MCF 10A (cell line): ENCODE results near the gene BCL2. TPM values are rescaled to one million over a fixed set of nuclear protein-coding genes. Genes with fewer than 3 reads are reported as not detected.

Source experiments
- BruUV-seq: library from RNA; stranded (reverse); fragments of 400-500 nt; replicated peaks from 2 replicates; lab custom pipeline; 2021; lab: Mats Ljungman, UMichigan
- CTCF ChIA-PET: fragments of 300-600 bp; sonication (Branson Sonifier 250); formaldehyde crosslinking; extraction: SDS; loops from one replicate; lab custom pipeline; 2021; ENCODE audit warnings: antibody characterized with exemption, inconsistent platforms; lab: Yijun Ruan, JAX
- POLR2A ChIA-PET: fragments of 300-600, 350-650 bp; sonication (Branson Sonifier 250); formaldehyde crosslinking; extraction: SDS; loops from one replicate; lab custom pipeline; 2020; ENCODE audit warnings: antibody characterized with exemption, inconsistent platforms; lab: Yijun Ruan, JAX
- DNase-seq: peaks from one replicate; pipeline ENCODE4 v3.0.0-alpha.2; 2018; ENCODE audit not compliant: unreplicated experiment
- H3K27ac Mint-ChIP-seq: one replicate; pipeline ENCODE4 v1.8.0; 2022; ENCODE audit warnings: mild to moderate bottlenecking, low read depth, mixed read lengths; ENCODE audit not compliant: unreplicated experiment
- H3K27me3 Mint-ChIP-seq: one replicate; pipeline ENCODE4 v1.8.0; 2022; ENCODE audit warnings: mixed read lengths; ENCODE audit not compliant: insufficient read depth, unreplicated experiment
- H3K36me3 Mint-ChIP-seq: one replicate; pipeline ENCODE4 v1.8.0; 2022; ENCODE audit warnings: mild to moderate bottlenecking, moderate library complexity, mixed read lengths; ENCODE audit not compliant: insufficient read depth, unreplicated experiment
- H3K4me1 Mint-ChIP-seq: one replicate; pipeline ENCODE4 v1.8.0; 2022; ENCODE audit warnings: mixed read lengths; ENCODE audit not compliant: insufficient read depth, unreplicated experiment
- H3K4me3 Mint-ChIP-seq: one replicate; pipeline ENCODE4 v1.8.0; 2022; ENCODE audit warnings: mild to moderate bottlenecking, moderate library complexity, mixed read lengths; ENCODE audit not compliant: unreplicated experiment
- H3K9me3 Mint-ChIP-seq: one replicate; pipeline ENCODE4 v1.8.0; 2022; ENCODE audit warnings: mixed read lengths; ENCODE audit not compliant: unreplicated experiment
- intact Hi-C: fragments of 100-400 bp; cut with micrococcal nuclease; formaldehyde crosslinking; loops from 2 replicates; pipeline ENCODE4 v1.14.1; 2022
- total RNA-seq: library from RNA; stranded (reverse); gene quantifications from 2 replicates; pipeline ENCODE4 v1.2.3, GENCODE V29; 2022
- TF ChIP-seq, protein P1 (sequence below): fragments of 200-600 bp; IDR thresholded peaks from one replicate; pipeline ENCODE4 v1.8.0; 2022; ENCODE audit warnings: antibody characterized with exemption, mild to moderate bottlenecking; ENCODE audit not compliant: unreplicated experiment

The BCL2 gene
- total RNA-seq, 1 experiment from 2014 or later: 3.0 TPM

DNA sequence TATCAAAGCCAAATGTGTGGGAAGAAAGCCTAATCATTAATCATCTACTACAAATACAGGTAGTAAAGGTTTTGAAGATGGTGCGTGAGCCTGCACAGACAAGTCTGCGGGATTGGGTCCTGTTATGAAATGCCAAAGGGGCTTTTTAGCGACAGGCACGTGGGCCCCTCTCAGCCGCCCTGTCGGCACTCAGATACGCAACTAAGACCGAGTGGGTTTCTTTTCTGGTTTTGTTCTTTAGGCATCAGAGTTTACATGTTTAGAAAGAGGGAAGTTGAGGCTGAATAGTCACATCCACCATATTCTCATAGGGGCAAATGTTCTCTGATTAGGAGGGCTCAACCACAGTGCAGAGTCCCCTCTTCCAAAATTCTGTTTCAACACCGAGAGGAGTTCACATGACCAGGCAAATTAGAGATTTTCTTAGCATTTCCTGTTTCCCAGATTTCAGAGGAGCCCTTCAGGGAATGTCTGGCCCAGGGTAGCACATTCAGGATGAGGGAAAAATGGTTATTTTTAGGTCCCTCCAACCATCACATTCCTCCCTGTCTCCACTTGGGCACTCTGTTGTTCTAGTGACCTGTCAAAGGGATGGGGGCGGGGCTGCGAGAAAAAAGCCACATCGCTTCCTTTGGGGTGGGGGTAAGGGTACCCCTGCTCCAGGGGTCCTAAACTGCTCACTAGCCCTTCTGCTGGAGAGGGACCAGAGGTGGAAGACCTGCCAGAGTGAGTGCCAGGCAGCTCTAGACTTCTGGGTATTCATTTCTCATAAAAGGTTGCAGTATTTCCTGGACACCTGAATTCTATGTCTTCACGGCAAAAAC, 159.2 kb downstream of the BCL2 start:
- TF ChIP-seq, protein P1, sequence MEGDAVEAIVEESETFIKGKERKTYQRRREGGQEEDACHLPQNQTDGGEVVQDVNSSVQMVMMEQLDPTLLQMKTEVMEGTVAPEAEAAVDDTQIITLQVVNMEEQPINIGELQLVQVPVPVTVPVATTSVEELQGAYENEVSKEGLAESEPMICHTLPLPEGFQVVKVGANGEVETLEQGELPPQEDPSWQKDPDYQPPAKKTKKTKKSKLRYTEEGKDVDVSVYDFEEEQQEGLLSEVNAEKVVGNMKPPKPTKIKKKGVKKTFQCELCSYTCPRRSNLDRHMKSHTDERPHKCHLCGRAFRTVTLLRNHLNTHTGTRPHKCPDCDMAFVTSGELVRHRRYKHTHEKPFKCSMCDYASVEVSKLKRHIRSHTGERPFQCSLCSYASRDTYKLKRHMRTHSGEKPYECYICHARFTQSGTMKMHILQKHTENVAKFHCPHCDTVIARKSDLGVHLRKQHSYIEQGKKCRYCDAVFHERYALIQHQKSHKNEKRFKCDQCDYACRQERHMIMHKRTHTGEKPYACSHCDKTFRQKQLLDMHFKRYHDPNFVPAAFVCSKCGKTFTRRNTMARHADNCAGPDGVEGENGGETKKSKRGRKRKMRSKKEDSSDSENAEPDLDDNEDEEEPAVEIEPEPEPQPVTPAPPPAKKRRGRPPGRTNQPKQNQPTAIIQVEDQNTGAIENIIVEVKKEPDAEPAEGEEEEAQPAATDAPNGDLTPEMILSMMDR: no peak
- Mint-ChIP-seq H3K36me3 (no peaks in the 10 kb centered on the region), H3K27ac (no peak overlapping the region), H3K27me3 (no peaks in the 10 kb centered on the region), H3K4me3 (no peak overlapping the region), H3K9me3 (no peaks in the 10 kb centered on the region), H3K4me1 (peaks cover 22% of the 10 kb centered on the region)
- ChIA-PET CTCF (interaction anchor here (1.0 to 1.5 kb wide), 2 partner anchors 12 to 134 kb away, joined by 3 to 4 read pairs; no protein-coding TSS in a partner anchor), POLR2A (no interaction called here)
- DNase-seq: no peak
- no TSS peak for BruUV-seq
- intact Hi-C loops: no loop called here

DNA sequence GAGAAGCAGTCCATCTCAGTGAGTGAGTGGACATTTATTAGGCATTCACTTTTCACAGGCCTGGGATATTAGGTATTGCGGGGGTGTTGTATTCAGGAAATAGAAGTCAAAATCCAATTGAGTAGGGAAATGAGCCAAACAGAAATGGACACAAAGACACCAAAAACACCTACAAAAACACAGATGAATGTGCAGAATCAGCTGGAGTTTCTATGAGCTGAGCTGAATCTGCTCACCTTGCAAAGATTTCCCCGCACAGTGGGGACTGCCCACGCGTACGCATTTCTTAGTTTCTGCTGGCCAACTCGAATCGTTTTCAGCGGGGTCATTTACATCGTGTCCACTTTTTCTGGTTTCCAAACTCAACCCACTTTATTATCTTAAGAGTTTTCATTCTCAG, 160.0 kb downstream of the BCL2 start:
- H3K27me3 Mint-ChIP-seq: peaks cover 2% of the 10 kb centered on the region
- CTCF ChIA-PET: no interaction called here
- TF ChIP-seq, protein P1: no peak
- H3K27ac Mint-ChIP-seq: no peak overlapping the region
- BruUV-seq: no TSS peak
- peaks cover 26% of the 10 kb centered on the region for H3K4me1 Mint-ChIP-seq
- no peaks in the 10 kb centered on the region for H3K36me3 Mint-ChIP-seq
- DNase-seq: no peak
- H3K4me3 Mint-ChIP-seq: no peak overlapping the region
- no peaks in the 10 kb centered on the region for H3K9me3 Mint-ChIP-seq
- POLR2A ChIA-PET: no interaction called here
- intact Hi-C loops: no loop called here

DNA sequence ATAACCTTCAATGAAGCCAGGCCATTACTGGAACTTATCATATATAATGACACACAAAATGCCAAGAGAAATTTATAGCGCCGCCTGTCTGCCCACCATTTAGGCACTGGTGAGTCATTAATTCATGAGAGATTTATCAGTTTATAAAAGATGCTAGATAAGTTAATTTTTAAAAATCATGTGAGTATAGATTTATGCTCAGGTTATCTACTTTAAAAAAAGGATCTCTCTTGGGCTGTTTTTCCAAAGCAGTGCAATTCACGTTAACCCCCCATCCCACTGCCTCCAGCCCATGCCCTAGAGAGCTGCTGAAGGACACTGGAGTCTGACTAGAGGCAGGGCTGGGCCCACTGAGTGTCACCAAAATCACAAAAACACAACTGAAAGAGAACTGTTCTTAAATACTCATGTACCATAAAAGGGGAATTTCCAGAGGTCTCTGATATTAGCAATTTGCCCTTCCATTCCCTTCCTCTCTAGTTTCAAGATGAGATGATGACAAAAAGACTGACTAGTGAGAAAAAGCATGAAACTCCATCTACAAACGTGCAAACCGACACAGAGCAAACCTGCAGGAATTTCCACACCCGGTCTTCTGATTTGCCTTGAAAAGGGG, 160.8 kb downstream of the BCL2 start:
- peaks cover 26% of the 10 kb centered on the region for H3K4me1 Mint-ChIP-seq
- H3K4me3 Mint-ChIP-seq: no peak overlapping the region
- H3K36me3 Mint-ChIP-seq: peaks cover 4% of the 10 kb centered on the region
- peaks cover 10% of the 10 kb centered on the region for H3K27me3 Mint-ChIP-seq
- TF ChIP-seq, protein P1: no peak
- ChIA-PET POLR2A (no interaction called here), CTCF (interaction anchor here (0.9 to 1.7 kb wide), 2 partner anchors 10 to 27 kb away, joined by 5 to 6 read pairs; no protein-coding TSS in a partner anchor)
- intact Hi-C loops: no loop called here
- BruUV-seq: no TSS peak
- no peaks in the 10 kb centered on the region for H3K9me3 Mint-ChIP-seq
- no peak for DNase-seq
- no peak overlapping the region for H3K27ac Mint-ChIP-seq

DNA sequence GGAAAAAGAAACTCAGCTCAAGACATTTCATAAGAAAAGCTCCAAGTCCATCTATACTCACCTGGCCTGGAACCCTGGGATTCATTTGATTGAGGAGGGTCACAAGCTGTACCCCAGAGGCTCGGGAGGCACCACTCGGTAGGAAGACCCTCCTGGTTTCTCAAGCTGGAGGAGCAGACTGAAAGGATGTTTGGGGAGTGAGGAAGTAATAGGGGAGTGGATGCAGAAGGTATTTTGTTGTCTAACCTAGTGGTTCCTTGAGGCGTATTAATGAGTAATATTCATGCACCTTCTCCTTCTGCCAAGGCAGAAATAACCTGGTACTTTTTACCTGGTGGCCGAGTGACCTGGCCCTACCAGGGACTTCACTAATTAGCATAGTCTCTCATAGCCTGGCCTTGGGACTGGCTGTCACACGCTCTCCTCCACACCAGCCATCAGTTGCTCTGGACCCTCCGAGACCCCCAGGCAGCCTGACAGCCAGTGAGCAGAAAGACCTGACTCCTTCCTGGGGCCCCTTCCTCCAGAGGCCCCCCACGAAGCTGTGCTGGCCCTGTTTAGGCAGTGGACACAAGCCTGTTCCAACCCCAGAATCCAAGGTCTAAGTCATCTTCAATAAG, 161.4 kb downstream of the BCL2 start:
- no peak for DNase-seq
- Mint-ChIP-seq H3K4me1 (peaks cover 24% of the 10 kb centered on the region), H3K4me3 (no peak overlapping the region), H3K36me3 (peaks cover 4% of the 10 kb centered on the region), H3K9me3 (no peaks in the 10 kb centered on the region), H3K27me3 (peaks cover 10% of the 10 kb centered on the region), H3K27ac (no peak overlapping the region)
- ChIA-PET CTCF (interaction anchor here (0.9 to 1.7 kb wide), 2 partner anchors 9 to 26 kb away, joined by 5 to 6 read pairs; no protein-coding TSS in a partner anchor), POLR2A (no interaction called here)
- TF ChIP-seq, protein P1: no peak
- intact Hi-C loops: no loop called here
- no TSS peak for BruUV-seq
